GM04504 (cell line): ENCODE results near the gene BCAT1.
"Not testable (repeated sequence)": the region's sequence is repeated elsewhere in the genome, so short reads cannot be mapped to it uniquely, and the experiment has no call there.

Source experiments
- DNase-seq: peaks from one replicate; pipeline ENCODE4 v3.0.0-alpha.2; 2012; ENCODE audit warnings: low read depth

Gene BCAT1

DNA sequence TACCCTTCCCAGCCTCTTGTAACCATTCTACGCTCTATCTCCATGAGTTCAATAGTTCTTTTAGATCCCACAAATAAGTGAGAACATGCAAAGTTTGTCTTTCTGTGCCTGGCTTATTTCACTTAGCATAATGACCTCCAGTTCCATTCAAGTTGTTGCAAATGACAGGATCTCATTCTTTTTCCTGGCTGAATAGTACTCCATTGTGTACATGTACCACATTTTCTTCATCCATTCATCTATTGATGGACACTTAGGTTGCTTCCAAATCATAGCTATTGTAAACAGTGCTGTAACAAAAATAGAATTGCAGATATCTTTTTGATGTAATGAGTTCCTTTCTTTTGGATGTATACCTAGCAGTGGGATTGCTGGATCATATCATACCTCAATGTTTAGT lies 139.6 kb downstream of the BCAT1 start:
- DNase-seq, result not testable (repeated sequence)

DNA sequence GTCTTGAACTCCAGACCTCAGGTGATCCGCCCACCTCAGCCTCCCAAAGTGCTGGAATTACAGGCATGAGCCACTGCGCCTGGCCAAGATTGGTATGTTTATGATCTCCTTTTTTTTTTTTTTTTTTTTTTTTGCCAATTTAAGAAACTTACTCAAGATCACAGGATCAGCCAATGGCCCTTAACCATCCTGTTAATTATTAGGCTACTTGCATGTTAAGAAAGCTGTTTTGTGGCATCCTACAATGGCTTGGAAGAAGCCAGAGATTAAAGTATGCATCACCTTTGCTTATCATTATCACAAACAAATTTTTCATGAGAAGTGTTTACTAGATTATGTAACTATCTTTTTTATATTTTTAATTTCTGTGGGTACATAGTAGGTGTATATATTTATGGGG lies 140.2 kb downstream of the BCAT1 start:
- no peak for DNase-seq

DNA sequence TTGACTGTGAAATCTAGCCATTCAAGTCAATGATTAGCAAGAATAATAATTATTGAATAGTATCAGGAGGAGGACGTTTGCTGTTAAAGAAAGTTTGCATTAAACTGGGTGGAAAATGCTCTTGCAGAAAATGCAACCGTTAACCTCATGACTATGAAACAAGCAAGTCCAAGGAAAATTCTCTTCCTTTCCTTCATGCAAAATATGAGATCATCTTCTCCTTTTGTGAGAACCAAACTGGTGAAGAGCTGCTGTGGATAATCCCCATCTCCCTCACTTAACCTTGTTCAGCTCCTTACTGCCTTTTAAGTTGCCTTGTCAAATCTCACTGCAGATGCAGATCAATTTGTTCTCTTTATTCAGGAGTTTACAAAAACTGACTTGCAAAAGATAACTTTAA lies 142.5 kb downstream of the BCAT1 start:
- DNase-seq, result no peak

DNA sequence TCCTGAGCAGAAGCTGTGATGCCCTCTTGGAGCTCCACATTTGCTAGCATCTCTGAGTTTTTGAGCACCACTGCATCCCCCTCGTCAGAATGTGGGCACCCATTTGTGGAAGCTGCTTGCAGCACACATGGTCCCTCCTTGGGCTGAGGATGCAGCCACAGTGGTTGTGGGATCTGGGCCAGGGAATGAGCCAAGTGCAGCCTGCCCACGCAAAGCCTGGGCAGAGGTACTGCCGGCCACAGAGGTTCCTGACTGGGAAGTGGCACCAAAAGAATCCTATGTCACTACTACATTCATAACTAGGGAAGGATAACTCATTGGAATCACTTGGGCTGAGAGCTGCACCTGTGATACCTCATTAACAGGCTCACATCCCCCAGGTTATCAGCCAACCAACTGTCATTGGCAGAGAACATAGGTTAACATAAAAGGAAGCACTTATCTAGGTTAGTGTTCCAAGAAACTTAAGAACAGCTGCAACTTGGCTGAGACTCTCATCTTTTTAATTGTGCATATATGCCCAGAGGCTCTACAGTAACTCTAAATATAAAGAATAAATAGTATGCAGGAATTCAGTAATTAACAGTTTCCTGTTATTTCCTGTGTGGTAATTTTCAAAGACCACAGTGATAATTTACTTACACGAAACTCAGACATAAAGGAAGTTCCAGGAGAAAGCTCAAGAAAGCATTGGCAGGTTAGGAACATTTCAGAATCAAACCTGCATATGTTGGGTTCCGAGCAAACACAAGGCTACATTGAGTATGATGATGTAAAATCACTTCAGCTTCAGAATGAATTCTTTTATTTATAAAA lies 145.3 kb downstream of the BCAT1 start:
- no peak for DNase-seq

DNA sequence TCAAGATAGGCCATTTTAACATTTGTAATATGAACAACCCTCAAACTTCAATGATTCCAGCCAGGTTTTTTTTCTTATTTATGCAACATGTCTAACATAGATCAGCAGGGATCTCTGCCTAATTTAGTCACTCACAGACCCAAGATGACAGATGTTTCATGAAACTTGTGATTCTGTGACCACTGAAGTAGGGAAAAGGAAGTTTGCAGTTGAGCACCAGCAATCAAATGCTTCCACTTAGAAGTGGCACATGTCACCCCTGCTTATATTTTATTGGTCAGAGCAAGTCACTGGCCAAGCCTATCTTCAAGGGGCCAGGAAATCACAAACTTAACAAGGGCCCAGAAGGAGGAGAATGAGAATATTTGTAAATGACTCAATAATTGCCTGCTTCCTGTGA lies 150.6 kb downstream of the BCAT1 start:
- DNase-seq, result no peak

DNA sequence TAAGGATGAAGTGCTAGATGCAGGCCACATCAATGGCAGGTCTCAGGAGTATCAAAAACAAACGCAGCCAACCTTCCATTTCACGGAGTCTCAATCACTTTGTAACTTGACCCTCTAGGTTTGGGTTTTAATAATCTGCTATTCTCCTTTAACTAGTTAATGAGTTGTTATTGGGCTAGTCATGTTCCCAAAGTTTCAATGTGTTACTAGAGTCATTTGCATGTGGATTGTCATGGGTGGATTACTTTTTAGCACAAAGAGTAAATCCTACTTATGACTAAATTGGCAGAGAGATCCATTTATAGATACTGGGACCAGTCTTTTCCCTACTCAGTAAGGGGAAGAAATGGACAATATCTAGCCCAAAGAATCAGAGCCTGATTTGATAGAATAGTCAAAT lies 151.0 kb downstream of the BCAT1 start:
- DNase-seq, result no peak

DNA sequence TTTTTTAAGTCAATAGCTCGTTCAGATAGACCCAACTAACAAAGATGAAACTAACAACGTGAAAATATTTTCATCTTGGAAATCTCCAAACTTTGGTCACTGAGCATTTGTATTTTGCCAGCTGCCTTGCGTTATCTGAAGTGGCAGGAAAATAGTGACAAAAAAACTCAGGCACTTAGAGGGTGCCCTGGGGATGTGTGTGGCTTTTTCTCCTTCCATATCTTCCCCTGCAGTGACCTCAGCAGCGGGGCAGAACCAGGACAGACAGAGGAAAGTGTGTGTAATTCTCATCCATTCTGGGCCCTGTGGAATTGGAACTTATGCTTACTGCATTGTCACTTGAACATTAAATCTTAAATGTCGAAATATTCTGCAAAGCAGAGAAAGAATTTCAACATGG lies 152.0 kb downstream of the BCAT1 start:
- DNase-seq, result no peak

DNA sequence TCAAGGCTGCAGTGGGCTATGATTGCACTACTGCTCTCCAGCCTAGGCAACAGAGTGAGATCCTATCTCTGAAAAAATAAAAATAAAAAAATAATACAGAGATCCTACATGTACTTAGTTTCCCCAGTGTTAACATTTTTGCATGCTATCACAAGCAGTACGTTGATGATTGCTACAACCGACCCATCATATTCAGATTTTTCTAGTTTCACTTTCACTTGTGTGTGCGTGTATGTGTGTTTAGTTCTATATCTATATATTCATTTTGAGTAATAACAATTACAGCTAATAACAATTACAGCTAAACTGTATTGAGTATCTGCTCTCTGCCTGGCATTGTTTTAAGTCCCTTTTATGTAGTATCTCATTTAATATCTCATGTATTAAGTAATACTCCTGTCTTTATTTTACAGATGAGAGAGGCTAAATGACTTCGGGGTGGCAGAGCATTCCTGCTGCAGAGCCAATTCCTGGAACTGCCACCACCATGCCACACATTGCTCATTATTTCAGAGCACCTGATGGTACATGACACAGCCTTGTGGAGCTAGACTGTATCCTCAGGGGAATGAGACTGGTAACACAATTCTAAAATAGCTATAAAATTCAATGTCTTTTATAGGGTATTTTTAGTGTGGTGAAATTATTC lies 153.1 kb downstream of the BCAT1 start:
- DNase-seq, result no peak

DNA sequence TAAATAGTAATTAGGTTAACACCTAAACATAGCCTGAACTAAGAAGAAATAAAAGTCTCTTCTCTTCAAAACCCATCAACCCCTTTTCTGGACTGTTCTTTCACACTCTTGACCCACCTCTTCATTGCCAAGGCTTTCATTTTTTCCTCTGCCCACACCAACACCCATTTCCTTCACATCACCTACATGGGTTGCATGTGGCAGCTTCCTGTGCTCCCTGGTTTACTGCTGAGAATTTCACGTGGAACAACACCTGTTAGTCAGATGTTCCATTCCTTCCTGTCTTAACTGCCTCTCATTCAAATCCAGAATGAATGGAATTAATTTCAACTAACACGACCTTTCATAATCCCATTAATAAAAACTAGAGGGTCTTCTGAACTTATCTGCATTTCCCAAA lies 157.3 kb downstream of the BCAT1 start:
- no peak for DNase-seq

DNA sequence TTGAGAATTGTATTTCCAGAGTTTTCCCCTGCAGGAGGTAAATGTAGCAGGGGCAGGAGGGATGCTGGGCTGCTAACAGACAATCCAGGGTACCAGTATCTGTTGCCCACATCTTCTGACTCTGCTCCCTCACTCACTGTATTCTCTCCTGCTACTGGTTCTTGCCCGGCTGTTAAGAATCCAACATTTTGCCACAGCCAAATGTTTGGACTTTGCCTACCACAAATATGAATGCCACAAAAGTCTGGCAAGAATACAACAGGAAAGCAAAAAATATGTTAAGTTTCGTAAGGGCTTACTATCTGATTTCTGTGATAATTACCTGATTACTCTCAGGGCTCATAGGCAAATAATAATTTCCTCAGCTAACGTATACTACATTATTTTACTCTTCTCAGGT lies 160.0 kb downstream of the BCAT1 start:
- DNase-seq, result no peak

DNA sequence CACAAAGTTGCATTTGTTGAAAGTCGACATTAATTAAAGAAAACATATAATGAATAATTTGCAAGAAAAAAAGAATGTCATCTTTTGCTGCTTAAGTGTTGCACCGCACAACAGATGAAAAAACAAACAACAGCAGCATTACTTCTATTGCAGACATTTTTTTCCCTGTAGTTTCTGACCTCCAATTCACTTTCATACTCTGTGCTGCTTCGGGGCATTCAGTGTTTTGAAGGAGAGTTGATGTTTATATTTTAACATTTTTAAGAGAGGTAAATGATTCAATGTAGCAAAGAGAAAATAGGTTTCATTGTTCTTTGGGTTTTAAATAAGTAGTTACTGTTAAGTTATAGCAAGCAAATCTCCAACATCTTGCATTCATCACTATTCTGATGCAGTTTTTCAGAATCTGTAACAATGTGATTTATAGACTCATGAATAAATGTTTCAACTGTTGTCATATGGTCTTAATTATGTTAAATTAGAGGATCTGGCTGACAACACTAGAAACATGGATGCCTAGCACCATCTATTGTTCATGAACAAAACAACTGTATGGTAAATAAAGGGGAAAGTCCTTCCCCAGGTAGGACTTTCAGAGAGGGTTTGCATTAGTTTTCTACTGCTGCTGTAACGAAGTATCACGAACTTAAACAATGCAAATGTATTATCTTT lies 168.1 kb downstream of the BCAT1 start:
- DNase-seq, result peak; percentile 17

DNA sequence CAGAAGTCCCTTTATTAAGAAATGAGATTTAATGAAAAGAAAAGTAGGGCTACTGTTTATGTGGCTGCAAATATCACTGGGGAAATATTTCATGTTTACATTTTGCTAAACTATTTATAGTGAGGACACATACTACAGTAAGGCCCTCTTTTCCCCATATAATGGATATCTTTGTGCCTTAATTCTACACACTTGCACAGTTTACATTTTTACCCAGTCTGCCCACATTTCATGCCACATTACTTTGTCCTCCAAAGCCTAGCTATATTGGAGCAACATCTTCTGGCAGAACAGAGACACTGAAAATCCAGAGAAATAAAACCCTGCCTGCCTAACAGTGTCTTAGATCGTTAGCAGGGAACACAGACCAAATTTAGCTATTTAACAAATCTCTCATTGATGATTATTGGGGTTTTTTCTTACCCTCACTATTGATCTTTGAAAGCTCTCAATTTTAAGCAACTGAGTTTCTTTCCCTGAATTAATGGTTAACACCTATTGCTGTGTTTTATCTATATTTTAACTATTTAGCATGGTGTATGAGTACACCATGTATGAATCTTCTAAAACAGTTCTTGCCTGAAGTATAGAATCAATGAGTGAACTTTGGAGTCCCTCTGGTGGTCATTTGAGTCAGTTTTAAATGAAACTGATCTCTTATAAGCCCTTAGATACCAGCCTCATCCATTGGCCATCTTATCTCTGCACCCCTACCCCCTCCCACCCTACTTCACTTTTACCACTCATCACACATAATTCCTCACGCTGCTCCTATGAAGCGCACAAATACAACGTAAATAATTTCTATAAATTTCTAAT lies 170.2 kb downstream of the BCAT1 start:
- DNase-seq, result no peak

DNA sequence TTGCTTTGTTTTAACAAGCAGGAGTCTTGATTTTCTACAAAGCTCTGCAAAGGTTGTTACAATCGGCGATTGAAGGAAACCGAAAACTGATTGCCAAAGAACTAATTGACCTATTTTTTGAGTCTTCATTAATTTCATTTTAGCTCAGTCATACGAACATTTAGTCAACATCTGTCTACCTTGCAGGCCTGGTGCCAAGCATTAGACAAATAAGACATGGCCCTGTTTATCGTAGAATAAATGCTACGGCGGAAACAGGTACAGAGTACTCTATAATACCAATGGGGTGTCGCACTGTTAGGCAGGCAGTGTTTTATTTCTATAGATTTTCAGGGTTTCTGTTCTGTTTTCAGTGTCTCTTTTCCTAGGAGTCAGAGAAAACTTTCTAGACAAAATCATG lies 171.5 kb downstream of the BCAT1 start:
- DNase-seq, result no peak

DNA sequence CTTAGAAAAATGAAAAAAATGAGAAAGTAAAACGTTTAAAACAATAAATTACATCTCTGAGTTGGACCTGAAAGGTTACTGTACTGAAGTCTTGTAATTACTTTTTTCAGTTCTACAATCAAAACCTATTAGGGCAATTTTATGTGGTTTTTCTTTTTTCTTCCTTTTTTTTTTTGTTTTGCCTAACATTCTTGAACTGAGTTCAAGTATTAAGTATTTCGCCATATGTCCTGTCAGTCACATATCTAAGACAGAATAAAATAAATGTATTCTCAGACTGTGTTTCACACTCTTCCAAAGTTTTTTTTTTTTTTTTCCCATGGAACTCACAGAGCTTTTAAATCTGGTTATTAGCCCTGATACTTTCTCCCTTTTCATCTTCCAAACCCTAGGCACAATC lies 172.0 kb downstream of the BCAT1 start:
- no peak for DNase-seq

DNA sequence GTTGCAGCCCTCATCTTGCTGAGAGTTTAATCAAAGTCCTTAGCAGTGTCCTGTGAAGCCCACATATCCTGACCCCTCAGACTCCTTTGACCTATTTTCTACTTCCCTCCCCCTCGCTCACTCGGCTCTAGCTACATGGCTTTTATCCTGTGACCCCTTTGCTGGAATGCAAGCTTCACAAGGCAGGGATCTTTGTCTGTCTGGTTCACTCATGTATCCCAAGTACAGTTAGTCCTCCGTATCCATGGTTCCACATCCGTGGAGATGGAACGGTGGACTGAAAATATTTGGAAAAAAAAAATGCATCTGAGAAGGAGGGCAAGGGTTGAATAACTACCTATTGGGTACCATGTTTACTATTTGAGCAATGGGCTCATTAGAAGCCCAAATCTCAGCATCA lies 173.8 kb downstream of the BCAT1 start:
- no peak for DNase-seq

DNA sequence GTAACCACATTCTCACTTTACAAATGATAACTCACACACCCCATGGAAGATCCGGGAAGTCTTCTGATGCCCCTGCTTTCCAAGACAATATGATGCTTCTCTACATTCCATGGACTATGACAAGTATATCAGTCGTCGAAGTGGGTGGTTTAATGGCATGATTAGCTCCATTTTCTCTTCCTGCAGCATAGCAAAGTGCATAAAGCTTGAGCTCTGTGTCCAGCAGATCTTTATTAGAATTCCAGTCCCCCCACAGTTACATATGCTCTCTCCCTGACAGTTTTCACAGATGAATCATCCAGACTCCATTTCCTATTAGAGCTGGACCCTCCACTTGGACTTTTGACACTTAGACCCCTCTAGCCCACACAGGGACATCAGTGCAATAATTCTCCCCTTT lies 174.9 kb downstream of the BCAT1 start:
- no peak for DNase-seq

DNA sequence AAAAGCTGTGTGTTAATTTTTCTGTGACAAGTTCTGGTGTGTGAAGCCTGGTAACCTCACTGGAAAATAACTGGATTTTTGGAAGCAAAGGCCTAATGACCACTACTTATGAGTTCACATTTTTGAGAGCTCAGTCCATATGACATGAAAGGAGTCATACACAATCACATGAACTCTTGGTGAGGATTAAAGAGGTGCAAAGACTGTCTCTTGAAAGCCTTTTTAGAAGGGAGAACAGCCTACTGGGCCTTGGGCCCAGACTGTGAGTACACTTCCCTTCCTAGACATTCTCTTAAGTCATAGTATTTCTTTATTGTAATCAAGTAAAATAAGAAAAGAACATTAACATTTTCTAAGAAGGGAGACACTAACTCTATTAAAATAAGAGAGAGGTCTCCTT lies 176.1 kb downstream of the BCAT1 start:
- DNase-seq, result no peak

DNA sequence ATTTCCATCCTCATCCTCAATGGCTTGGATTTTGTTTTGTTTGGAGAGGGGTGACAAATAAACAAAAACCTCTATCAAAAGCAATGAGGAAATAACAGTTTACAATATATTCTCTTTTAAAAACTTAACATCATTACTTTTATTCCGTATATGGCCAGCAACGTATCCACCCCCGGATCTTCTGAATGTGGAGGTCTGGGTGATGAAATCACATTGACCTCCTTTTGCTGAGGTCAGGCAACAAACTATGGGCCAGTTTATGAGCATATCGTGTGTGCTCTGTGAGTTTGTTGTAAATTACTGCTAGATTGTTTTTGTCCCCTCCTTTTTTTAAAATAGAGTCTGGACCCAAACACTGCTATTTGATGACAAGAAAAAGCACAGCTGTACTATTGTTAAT lies 178.1 kb downstream of the BCAT1 start:
- no peak for DNase-seq

DNA sequence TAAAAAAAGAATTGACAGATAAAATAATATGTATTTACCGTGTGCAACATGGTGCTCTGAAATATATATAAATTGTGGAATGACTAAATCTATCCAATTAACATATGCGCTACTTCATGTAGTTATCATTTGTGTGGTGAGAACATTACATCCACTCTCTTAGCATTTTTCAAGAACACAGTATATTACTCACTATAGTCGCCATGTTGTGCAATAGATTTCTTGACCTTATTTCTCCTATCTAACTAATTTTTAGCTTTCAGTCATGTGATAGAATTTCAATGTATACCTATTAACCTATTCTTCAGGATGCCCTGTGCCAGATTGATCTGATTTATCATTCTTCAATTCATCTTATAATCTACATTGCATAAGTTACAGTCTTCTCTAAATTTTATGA lies 178.6 kb downstream of the BCAT1 start:
- DNase-seq, result no peak

DNA sequence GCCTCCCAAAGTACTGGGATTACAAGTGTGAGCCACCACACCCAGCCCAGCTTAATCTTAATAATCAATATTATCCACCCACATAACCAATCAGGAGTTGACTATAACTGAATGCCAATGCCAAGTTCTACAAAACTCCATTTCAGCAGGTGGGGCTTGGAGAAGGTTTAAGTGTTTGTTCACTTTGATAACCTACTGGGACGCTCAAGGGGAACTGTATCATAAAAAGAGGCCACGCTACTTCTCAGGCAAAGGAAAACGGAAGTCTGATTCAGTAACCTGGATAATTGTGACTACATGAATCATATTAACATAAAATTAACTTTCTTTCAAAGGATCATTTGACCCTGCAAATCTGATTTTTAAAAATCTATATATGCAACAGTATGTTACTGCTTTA lies 179.2 kb downstream of the BCAT1 start:
- DNase-seq, result no peak

DNA sequence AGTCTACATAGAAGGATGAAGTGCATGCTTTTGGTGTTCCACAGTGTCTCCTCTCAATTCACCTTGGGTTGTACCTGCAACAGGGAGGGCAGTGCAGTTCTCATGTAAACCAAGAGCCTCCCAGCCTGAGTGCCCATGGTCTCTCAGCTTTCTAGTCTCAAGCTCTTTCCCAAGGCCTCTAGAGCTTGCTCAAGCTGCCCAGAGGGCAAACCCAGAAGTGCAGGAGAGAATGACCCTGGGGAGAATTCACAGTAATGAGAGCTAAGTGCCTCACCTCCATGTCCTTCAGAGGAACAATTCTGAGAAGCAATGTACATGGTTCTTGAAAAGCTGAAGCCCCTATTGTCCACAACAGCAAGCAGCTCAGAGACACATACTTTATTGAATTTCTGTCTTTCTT lies 180.5 kb downstream of the BCAT1 start:
- DNase-seq, result no peak

DNA sequence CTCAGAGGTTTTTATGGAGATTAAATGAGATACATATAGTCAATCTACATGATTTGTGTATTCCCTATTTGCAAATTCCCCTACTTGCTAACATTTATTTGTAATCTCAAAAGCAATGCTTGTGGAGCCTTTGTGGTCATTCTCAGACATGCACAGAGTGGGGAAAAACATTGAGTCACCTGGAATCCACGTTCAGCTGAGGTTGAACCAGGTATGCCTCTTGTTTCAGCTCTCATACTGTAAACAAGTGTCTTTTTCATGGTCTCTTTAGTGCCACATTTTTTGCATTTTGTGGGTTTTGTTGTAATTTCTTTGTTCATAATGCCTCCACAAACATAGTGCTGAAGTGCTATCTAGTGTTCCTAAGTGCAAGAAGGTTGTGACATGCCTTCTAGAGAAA lies 181.9 kb downstream of the BCAT1 start:
- DNase-seq, result no peak

DNA sequence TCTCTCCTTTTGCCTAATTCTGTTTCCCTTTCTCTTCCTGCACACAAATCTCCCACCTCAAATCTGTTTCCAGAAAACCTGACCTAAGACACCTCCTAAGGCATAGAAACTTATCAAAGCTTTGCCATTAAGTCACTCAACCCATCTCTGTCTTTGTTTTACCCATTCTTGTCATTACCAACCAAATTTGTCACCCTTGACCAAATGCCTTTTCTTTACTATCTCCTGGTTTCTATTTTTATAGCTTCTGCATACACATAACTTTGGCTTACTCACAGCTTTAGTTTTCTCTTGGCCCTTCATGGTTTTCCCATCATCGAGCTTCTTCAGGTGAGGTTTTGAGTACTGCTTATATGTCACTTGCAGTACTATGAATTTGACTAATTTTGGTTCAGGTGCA lies 184.2 kb downstream of the BCAT1 start:
- DNase-seq, result no peak
